MM.1S (cell line): ENCODE data around the gene DMRTC2.

Experiments
- CTCF ChIP-seq: fragments of 300-600 bp; sonication (generic); IDR thresholded peaks from 2 replicates; pipeline ENCODE4 v1.5.1; 2016; ENCODE audit warnings: antibody characterized with exemption, low read length, mixed read lengths
- EZH2phosphoT487 ChIP-seq: fragments of 300-600 bp; sonication (generic); IDR thresholded peaks from 2 replicates; pipeline ENCODE4 v1.6.1; 2018; ENCODE audit warnings: antibody characterized with exemption, low read length

DNA sequence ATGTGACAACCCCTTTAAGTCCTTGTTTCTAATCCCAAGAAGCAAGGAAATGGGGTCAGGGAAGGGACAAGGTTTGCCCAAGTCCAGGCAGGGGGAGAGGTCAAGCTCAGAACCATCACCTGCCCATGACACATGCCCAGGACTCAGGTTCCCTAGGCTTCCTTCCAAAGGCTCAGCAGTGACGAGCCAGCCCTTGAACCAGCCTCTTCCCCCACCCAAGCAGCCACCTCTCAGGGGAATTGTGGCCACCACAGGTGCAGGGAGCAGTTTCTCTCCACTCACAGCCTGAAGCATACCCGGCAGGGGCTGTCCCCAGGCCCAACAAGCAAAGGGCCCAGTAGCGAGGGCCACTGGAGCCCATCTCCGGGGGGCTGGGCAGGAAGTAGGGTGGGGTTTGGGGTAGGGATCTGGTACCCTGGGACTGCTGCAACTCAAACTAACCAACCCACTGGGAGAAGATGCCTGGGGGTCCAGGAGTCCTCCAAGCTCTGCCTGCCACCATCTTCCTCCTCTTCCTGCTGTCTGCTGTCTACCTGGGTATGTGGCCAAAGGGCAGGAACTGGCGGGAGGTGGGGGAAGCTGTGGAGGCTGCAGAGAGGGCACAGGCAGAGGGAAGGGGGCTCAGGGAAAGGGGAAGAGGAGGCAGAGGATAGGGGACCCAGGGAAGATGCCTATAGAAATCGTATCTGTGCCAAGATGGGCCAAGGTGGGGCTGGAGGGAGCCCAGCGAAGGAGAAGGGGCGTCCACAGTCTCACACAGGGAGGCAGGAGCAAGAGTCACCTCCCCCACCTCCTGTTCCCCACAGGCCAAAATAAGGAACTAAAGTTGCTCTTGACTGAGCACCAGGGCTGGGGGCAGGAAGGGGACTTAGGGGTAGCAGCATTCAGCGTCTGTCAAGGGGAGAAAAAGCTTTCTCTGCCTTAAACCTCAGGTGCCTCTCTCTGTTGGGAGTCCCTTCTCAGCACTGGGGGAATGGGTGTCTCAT is 32.3 kb downstream of the DMRTC2 start, which contains the start of gene CD79A:
- TF ChIP-seq CTCF, result no peak
- TF ChIP-seq EZH2phosphoT487, result no peak
